Ishikawa (cell line): ENCODE data around the gene CENPS.

ENCODE experiments used
- CREB1 ChIP-seq: IDR thresholded peaks from 2 replicates; pipeline ENCODE4 v1.6.1; 2012; ENCODE audit warnings: low read depth
- EGR1 ChIP-seq: IDR thresholded peaks from 2 replicates; pipeline ENCODE4 v1.6.1; 2012
- EP300 ChIP-seq: IDR thresholded peaks from 2 replicates; pipeline ENCODE4 v1.6.1; 2012; ENCODE audit warnings: borderline replicate concordance
- RAD21 ChIP-seq: IDR thresholded peaks from 2 replicates; pipeline ENCODE4 v1.6.1; 2012; ENCODE audit warnings: low read depth
- ZBTB7A ChIP-seq: IDR thresholded peaks from 2 replicates; pipeline ENCODE4 v1.6.1; 2012; ENCODE audit warnings: low read depth

DNA sequence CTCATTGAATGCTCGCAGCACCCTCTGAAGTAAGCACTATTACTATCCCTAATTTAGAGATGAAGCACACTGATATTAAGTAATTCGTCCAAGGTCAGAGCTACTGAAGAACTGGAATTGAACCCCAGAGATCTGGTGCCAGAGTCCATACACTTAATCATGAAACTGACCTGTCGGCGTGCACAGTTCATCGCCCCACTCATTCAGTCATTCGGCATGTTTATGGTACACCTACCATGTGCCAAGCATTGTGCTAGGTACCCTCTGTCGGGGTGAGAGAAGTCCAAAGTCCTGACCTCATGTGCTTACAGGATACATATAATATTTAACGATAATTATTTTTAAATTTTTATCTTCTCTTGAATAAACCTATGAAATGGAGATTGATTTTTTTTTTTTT lies 5.6 kb upstream of the CENPS start:
- TF ChIP-seq CREB1 (no peak), RAD21 (no peak), ZBTB7A (no peak), EGR1 (no peak), EP300 (no peak)
